ENCODE measurements around the gene XIAP.

DNA sequence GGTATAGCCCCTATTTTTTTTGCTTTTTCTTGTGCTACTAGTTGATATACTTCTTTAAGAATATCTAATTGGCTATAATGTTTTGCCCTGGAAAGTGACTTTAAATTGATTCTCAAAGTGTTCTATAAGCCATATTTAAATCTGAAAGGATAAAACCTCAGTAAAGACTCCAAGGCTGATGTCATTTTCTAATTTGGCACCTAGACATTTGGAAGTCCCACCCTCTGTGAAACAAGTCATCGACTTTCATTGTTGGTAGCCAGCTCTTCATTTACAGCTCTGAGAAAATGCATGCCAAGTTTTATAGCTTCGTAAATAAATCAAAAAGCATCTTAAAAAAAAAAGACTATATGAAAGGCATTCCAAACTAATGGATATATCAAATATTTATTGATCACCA is 83.6 kb downstream of the XIAP start:
- TF ChIP-seq POLR2AphosphoS5 (IDR thresholded peaks at IDR 0.05; ENCODE audit: low read depth, low read length): no peak
- TF ChIP-seq TAF1 (IDR thresholded peaks at IDR 0.05; ENCODE audit: borderline replicate concordance, insufficient read depth, low read length): no peak
- TF ChIP-seq, protein P1, sequence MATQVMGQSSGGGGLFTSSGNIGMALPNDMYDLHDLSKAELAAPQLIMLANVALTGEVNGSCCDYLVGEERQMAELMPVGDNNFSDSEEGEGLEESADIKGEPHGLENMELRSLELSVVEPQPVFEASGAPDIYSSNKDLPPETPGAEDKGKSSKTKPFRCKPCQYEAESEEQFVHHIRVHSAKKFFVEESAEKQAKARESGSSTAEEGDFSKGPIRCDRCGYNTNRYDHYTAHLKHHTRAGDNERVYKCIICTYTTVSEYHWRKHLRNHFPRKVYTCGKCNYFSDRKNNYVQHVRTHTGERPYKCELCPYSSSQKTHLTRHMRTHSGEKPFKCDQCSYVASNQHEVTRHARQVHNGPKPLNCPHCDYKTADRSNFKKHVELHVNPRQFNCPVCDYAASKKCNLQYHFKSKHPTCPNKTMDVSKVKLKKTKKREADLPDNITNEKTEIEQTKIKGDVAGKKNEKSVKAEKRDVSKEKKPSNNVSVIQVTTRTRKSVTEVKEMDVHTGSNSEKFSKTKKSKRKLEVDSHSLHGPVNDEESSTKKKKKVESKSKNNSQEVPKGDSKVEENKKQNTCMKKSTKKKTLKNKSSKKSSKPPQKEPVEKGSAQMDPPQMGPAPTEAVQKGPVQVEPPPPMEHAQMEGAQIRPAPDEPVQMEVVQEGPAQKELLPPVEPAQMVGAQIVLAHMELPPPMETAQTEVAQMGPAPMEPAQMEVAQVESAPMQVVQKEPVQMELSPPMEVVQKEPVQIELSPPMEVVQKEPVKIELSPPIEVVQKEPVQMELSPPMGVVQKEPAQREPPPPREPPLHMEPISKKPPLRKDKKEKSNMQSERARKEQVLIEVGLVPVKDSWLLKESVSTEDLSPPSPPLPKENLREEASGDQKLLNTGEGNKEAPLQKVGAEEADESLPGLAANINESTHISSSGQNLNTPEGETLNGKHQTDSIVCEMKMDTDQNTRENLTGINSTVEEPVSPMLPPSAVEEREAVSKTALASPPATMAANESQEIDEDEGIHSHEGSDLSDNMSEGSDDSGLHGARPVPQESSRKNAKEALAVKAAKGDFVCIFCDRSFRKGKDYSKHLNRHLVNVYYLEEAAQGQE (IDR thresholded peaks at IDR 0.05; ENCODE audit: insufficient read depth in 1 of 2, low read depth in 2 of 2, low read length in 2 of 2): no peak
- no peak for TF ChIP-seq SIN3A (IDR thresholded peaks at IDR 0.05; ENCODE audit: borderline replicate concordance, insufficient read depth, low read length)
- no peak for TF ChIP-seq FOXP2 (optimal IDR thresholded peaks at IDR 0.05; ENCODE audit: borderline replicate concordance, extremely low read depth, extremely low read length, insufficient read depth)
